HG03575 (cell line): ENCODE data around the gene SEMA4F.

Source experiments
- ATAC-seq: cut with Tn5 transposase; IDR thresholded peaks from one replicate; pipeline ENCODE4 v1.9.1; 2021; ENCODE audit not compliant: unreplicated experiment, insufficient number of reproducible peaks, low FRiP score; ENCODE audit errors: extremely low read depth

The SEMA4F gene

DNA sequence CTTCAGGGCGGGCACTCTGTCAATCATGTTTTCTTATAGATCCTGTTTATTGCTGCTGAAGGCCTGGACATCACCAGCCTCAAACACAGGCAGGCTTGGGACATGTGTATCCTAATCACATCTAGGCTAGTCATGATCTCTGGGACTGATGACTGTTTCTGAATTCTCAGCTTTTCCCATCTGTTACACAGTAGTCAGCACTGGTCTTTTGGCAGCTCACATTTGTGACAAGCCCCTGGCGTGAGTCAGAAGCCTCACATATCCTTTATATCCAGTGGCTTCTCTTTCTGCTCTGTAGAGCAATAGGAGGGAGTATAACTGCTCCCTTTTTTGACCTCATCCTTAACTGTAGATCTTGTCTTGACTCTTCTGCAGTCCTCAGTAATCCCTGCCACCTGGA, 4.5 kb downstream of the SEMA4F start:
- ATAC-seq, result no peak

DNA sequence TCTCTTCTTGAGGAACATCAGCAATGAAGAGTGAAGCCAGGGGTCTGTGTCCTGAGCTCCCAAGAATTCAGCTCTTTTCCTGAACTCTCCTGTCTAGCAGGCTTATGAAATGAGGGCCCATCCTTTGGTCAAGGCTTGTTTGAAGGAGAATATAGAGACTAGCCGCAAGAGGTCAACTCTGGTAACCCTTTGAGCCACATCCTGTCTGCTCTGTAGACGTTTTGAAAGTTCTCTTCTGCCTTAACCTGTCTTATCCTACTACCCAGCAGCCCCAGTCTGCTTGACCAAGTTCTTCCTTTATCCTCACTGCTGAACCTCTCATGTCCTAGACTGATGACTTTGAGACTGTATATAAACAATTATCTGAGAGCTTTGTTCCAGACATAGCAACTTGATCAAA, 5.4 kb downstream of the SEMA4F start:
- no peak for ATAC-seq

DNA sequence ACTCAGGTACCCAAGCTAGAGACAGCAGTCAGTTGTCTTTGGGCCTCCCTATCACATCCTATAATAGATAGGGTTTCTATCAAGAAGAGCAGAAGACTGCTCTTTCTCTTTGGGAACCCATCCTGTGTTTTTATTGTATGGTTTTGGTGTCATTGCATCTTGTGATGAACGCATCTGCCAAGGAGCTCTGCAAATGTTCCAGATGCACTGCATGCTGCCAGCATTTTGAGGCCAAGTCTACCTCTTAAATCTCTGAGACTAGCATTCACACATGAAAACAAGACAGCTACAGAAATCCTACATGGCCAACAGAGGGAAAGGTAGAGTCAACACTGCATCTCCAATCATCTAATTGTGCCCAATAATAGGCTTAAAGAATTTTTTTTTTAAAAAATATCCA, 14.0 kb downstream of the SEMA4F start:
- ATAC-seq, result no peak

DNA sequence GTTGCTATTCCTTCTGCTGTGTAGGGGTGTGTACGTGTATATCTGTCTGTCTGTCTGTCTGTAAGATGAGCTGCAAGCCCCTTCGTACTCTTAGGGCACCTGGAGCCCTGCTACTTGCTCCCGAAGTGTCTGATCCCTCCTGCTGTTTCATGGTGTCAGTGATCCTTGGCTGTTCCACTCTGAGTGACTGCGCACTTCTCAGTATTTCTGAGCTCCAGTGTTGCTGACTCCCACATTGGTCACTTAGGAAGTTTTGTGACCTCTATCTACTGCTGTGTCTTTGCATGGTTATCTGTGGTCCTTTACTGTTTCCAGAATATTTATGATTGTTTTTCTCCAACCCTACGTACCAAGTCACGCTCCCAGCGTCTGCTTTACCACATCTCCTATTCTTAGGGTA, 16.2 kb downstream of the SEMA4F start:
- no peak for ATAC-seq

DNA sequence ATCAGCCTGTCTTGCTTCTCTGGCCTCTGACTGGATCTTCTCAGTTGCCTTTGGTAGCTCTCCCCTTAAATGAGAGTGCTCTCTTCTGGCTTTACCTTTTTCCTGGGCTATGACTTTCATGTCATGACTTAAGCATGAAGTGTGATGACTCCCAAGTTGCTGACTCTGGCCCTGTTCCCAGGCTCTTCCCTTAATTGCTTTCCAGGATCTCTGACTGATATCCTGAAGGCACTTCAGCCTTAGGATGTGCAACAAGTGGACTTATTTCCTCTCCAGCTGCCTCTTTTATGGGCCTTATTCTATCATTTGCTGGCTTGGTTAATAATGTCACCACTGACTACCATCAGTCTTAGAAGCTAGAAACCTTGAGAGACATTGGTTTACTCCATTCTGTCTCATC, 17.4 kb downstream of the SEMA4F start:
- no peak for ATAC-seq

DNA sequence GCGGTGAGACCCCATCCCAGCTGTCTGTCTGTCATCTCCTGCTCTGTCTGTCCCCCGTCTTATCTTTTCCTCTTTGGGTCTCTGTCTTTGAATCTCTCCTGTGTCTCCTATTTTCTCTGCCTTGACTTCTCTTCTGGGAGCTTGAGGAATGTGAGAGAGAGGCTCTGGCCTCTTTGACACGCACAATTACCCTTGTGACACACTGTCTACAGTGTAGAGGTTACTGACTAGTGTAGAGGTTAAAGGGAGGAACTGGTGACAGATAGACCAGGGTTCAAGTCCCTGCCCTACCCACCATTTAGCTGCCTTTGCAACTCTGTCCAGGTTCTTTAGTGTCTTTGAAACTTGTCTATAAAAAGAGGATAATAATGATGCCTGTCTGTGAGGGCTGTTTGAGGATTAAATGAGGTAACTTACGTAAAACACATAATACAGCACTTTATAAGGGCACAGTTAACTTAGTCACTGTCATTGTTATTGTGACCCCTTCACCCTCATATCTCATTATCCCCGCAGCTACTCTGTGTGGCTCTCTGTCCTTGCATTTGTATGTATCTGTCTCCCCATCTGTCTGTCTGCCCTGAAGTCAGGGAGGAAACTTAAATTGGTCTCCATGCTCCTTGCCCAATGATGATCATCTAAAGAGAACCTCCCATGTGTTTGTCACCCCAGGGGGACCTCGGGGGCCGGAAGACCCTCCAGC, 19.9 kb downstream of the SEMA4F start:
- ATAC-seq, result no peak

DNA sequence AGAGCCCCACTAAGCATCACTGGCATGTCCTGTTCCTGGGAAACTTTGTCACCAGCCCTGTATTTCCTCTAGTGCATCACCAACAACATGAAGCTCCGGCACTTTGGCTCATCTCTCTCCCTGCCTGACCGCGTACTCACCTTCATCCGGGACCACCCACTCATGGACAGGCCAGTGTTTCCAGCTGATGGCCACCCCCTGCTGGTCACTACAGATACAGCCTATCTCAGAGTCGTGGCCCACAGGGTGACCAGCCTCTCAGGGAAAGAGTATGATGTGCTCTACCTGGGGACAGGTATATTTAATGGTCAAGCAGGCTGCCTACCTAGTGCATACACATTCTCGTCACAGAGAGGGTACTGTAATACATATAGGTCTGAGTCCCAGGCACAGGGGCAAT, 21.0 kb downstream of the SEMA4F start:
- ATAC-seq, result no peak

DNA sequence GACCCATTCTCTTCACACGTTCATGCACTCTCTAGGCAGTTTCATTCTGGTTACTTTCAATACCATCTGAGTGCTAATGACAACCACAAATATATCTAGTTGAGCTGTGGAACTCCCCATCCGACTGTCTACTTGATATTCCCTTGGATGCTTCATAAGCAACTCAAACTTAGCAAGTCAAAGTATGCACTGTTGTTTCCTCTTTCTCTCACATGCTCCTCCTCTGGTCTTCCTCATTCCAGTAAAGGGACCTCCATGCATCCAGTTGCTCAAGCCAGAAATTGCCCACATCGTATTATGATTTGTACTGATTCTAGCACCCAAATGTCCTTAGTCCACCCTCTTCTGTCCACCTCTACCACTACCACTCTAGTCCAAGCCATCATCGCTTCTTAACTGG, 22.3 kb downstream of the SEMA4F start:
- ATAC-seq, result no peak

DNA sequence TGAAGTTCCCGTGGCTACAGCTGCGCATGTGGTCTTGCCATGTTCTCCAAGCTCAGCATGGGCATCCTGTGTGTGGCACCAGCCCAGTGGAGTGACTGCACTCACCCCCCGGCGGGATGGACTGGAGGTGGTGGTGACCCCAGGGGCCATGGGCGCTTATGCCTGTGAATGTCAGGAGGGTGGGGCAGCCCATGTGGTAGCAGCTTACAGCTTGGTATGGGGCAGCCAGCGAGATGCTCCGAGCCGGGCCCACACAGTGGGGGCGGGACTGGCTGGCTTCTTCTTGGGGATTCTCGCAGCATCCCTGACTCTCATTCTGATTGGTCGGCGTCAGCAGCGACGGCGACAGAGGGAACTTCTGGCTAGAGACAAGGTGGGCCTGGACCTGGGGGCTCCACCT, 25.6 kb downstream of the SEMA4F start:
- no peak for ATAC-seq

DNA sequence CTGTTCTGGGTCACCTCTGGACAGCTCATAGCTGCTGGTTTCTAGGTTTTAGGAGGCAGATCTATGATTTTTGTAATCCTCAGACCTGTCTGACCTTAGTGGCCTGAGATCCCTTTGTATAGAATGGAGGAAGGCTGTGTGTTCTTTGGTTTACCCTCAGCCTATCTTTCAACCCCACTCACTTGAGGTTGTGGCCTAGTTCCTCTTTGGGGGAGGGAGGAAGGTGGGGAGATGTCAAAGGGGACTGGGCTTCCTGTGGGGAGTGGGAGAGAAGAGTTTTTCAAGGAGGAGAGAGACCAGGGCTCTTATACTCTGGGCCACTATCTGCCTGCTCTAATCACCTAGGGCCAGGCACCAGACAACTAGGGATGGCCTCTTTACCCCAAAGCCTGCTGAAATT, 28.5 kb downstream of the SEMA4F start:
- ATAC-seq, result no peak

DNA sequence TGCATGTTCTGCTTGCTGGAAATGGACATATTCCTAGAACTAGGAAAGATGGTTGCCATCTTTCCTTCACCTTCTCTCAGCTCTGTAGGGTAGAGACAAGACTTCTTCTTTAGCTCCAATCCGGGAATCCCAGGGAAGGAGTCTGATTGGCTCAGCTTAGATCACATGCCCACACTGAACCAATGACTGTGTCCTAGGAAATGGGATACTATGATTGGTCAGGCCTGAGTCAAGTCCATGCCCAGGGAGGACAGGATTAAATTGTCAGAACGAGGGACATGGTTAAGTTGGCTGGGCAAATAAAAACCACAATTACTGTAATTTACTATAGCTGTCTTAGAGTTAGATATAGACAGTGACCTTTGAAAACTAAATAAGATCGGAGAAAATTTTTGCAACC, 31.4 kb downstream of the SEMA4F start:
- no peak for ATAC-seq

DNA sequence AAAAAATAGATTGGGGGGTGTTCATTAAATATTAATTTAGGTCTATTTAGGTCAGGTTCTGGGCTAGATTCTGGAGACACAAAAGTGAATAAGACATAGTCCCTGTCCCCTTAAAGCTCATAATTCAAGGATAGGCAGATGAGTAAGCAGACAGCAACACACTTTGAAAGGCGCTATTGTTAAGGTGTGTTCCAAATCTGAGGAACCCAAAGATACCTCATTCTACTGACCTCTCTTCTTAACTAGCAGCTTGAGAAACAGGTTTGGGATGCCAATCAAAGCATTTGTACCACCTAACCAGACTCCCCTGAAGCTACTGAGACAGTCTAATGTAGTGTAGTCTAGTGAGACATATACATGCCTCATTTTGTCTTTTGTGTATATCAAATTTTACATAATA, 34.8 kb downstream of the SEMA4F start:
- no peak for ATAC-seq

DNA sequence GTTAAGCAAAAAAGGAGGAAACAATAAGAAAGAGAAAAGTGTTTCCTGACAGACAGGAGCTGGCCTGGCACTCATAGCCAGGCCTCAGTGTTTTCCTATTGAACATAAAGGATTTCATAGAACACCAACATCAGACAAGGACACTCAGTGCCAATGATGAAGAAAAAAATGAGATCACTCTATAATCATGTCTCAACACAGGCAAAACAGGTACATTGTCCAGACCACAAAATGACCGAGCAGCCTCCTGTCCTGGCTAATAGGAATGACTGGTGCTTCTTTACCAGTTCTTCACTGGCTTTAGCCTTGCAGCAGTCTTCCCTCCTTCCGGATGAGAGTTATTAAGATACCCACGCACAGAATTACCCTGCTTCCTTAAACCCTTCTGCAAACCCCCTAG, 35.6 kb downstream of the SEMA4F start:
- ATAC-seq, result no peak

DNA sequence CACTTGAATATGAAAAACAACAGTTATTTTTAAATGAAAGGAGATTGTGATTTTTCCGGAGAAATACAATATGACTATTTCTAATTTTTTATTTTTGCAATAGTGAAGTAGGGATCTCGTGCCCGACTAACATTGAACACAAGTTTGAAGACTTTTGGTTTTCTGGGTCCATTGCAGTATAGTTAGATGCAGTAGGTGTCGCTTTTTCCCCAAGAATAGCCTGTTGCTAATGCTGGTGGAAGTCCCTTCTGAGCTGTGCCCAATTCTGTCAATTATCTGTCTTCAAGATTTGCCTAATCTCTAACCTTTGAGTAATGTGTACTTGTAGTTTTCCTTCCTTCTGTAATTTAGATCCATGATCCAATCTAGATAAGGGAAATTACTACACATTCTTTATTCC, 36.5 kb downstream of the SEMA4F start:
- no peak for ATAC-seq

DNA sequence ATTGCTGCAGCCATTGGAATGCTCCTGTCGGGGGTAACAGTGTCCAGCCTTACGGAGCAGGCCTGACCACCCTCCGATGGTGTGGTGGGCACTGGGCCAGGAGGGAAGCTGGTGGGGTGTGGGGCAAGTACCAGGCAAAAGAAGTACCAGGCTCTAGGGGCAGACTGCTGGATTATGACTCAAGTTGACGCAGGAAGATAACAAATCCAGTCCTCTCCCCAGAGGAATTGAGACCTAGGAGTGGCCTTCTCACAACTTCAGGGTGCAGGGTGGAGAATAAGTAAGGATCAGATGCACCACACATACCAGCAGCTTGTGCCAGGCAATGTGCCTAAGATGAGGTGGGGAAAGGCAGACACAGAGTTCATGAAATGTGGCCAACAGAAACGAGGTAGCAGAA, 37.9 kb downstream of the SEMA4F start:
- no peak for ATAC-seq

DNA sequence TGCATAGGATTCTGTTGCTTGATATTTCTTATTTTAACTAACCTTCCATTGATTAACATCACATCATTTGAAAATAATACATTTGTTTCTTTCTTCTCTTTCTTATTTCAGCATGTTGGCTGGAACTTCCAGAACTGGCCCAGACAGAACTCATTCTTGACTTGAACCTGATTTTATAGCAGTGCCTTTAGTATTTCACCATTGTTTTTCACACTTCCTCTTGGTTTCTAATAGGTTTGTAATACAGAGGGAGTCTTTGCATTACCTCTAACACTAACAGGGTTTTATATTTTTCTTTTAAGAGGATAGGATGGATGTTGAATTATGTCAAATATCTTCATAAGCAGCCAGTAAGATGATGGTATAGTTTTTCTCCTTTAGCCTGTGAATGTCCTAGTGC, 39.2 kb downstream of the SEMA4F start:
- no peak for ATAC-seq

DNA sequence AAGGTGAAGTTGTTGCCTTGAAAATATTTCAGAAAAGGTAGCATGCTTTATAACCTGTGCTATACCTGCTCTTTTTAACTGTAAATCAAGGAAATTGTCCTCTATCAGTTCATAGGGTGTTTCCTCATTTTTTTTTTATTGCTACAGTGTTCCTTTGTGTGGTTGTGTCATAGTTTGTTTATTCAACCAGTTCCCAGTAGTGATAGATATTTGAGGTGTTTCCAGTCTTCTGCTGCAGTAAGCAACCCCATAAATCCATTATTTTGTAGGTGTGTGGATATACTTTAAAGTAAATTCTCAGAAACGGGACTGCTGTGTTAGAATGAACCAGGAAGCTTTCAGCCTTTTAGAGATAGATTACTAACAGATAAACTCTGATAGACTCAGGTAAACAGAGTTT, 39.6 kb downstream of the SEMA4F start:
- ATAC-seq, result no peak

DNA sequence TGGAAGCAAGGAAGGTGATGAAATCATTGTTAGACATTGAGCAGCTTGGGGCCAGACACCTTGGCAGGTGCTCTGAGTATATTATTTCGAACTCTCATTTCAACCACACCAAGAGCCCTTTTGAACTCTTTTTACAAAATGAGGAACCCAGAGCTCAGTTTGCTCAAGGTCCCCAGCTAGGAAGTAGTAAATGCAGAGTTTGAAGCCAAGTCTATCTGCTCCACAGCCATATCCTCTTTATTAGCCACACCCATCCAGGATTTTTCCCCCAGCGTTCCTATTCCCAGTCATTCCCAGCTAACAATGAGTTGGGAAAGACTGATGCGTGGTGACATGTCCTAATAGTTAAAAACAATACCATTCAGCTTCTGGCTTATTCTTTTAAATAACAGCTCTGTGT, 40.2 kb downstream of the SEMA4F start:
- ATAC-seq, result no peak

DNA sequence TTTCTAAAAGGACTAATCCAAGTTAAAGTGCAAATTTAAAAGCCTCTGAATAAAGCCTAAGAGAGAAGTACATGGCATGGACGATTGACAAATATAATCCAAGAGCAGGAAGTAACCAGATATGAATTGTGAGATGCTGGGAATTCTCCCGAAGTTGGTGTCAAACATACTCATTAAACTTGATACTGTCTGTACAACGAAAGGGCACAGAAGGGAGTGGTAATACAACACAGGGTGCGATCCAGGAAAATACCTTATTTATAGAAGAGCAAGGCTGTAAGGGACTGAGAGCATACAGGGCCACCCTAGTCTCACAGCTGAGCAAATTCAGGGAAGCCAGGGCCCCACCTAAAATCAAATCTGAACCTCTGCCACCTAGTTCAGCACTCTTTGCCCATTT, 41.6 kb downstream of the SEMA4F start:
- no peak for ATAC-seq

DNA sequence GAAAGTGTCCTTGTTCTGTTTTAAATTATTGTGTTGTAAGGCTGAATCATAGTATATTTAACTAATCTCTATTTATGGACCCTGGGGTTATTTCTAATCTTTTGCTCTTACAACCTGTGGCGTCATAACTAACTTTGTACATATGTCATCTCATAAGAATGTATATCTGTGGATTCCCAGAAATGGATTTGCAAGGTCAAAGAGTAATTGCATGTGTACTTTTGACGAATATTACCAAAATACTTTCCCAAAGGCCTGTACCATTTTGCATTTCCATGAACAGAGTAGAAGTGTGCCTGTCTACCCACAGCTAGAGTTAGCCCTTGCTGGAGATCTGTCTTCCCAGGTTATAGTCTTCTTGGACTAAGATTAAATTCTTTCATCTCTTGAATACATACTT, 42.8 kb downstream of the SEMA4F start:
- no peak for ATAC-seq

DNA sequence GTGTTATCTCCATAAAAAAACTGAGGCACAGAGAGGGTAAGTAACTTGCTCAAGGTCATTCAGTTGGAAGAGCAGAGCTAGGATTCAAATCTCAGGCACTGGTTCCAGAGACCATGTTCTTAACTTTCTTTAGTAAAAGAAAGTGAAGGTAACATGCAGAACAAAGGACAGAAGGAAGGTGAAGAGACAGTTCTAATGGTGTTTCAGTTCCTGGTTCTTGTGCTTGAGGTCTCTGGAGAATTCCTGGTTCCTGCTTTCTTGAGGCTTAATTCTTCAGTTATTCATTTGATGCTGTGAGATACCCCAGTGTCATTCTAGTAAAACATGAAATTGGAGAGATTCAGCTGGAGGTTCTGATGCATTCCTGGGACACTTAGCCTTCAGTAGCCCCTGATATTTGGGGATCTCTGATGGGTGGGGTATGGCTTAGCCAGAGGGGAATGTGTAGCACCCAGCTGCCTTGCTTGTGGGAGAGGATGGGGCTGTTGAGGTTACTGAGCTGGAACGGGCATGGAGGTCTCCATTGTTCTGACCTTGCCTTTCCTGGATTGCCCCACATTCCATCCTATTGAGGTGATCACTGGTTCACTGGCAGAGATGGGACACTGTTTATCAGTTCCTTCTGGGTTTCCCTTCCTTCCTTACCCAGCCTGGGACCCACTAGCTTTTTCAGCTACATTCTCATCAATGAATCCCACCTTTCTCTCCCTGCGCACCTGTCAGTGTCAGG, 46.8 kb downstream of the SEMA4F start:
- no peak for ATAC-seq
